UCSD-AML1 (cell line): ENCODE measurements around the gene FSIP1.

ENCODE experiments used
- DNase-seq: peaks from one replicate; lab custom pipeline; 2025; ENCODE audit not compliant: unreplicated experiment; lab: John Stamatoyannopoulos, UW

The FSIP1 gene

DNA sequence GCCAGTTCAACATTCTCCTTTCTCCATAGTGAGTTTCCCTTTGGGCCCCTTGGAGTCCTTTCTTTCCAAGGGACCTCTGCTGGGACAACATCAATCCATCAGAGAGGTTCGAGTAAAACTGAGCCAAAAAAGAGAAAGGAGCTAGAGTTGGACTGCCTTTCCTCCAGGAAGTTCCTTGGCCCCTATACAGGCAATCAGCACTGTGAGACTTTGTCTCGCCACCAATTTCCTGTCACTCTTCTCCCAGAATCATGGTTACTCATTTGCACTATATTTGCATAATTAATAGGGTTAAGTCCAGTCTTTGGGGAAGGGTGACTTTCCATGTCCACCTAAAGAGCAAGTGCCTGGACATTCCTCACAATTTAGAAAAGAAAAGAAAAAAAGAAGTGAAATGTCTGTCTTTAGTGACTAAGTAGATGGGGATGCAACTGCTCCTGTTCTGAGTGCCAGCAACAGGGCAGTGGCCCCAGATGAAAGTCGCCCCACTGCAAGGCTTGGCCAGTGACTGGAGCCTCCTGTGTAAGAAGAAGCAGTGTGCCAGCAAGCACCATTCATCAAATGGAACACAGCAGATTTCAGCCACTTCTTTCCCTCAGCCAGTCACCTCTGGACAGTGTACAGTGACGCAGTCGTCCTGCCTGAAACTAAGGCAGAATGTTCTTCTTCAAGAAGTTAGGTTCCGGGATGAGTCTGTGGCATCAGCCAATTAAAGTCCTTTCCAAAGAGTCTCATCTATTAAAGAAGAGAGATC, 91.6 kb downstream of the FSIP1 start:
- DNase-seq = no peak

GRCh38 chr15:39687965-39688364, 94.7 kb downstream of the FSIP1 start:
- DNase-seq = no peak

GRCh38 chr15:39685999-39686613, 96.5 kb downstream of the FSIP1 start:
- DNase-seq = no peak

DNA sequence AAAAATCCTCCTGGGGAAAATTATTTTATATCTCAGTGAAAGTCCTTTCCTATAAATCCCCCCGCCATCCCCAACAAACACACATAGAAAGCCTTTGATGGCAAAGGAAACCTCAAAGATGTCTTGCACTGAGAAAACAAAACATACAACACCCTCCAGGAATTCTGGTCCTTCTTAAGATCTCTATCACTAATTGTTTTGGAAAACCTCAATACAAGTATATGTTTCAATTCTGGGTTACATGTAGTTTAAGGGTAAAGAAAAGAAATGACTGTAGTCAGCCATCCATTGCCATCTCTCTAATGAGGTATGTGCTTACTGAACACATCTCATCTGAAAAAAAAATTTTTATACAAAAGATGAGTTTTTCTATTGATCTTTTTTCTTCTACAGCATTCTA, 97.3 kb downstream of the FSIP1 start:
- DNase-seq = no peak

- no peak for DNase-seq
Observed at GRCh38 chr15:39684233-39684632, 98.4 kb downstream of the FSIP1 start.

DNA sequence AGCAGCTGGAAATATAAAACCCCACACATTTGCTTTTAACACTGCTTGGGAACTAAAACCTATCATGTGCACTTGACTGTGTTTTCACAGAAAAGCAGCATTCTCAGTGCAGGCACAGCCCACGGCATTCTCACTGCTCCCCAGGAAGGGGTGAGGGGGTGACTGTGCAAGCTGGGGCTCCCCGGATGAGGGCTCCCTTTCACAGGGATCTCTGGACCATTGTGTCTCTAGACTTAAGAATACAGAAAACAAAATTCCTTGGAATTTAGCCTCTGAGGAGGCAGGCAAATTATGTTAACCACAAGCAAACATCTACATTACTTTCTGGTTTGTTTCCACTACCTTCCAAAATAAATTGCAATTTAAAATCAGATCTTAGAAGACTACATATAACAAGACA, 100.3 kb downstream of the FSIP1 start:
- DNase-seq = no peak

DNA sequence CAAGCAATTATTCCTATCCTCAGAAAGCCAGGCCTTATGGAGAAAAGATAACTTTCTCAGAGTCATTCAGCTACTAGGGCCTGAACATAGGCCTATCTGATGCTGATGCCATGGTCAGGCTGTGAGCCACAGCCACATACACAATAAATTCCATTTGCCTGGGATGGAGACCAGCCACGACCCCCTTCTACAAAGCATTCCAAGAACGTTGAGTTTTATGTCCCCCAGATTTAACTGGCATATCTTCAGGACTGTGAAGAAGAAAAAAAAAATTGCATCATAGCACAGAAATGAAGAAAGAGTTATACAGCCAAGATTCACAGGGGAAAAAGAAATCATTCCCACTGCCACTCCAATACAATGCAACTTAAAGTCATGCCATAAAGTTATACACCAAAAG, 101.8 kb downstream of the FSIP1 start:
- no peak for DNase-seq

- DNase-seq = no peak
Observed at GRCh38 chr15:39672666-39673065, 110.0 kb downstream of the FSIP1 start.

DNA sequence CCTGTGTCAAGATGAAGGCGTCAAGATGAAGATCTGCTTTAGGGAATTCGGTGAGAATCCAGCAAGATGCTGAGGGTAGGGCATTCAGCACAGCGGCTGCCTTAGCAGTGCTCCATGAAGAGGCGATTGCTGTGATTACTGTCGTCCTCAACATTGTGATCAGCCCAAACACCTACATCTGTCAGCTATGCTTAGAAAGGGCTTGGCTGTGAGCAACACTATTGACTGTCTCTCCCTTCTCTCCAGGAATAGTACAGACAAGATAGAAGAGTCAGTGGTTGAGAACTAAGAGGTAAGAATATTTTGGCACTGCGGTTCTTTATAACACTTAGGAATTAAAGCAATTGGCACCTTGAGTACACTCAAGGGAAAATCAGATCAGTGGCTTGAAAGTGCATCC, 110.5 kb downstream of the FSIP1 start:
- no peak for DNase-seq

- no peak for DNase-seq
Observed at GRCh38 chr15:39670687-39671086, 112.0 kb downstream of the FSIP1 start.

DNA sequence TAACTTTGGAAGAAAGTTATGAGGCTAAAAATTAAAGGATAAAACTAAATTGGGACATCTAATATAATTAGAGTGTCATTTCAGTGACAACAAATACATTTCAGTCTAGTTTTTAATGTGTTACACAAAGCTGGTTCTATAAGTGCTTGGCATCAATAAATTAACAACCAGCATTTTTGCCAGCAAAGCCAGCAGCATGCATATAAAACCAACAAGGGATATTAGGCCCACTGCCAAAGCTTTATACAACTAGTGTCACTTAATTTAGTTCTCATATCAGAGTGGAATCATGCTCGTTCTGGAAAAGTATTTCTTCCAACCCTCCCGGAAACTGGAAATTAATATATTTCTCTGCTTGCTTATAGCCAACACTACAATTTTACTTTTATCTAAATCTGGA, 113.0 kb downstream of the FSIP1 start:
- DNase-seq = no peak

DNA sequence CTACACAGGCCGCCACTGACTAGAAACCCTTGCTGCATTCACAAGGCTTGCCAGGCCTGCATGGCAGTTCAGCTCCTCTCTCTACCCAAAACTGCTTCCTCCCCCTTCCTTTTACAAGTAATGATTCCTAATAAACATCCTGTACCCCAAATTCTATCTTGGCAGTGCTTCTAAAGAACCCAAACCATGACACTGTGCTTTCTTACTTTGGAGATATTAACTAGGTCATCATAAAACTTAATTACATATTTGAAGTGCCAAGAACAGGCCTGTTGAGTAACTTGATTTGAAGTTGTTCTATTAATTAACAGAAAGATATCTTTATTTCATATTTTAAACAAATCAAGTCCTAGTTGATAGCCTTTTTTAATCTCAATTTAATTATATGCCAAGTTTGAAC, 113.4 kb downstream of the FSIP1 start:
- DNase-seq = no peak

- no peak for DNase-seq
Observed at GRCh38 chr15:39668457-39668856, 114.2 kb downstream of the FSIP1 start.

- no peak for DNase-seq
Observed at GRCh38 chr15:39667382-39668127, 115.1 kb downstream of the FSIP1 start.

GRCh38 chr15:39666677-39667076, 116.0 kb downstream of the FSIP1 start:
- no peak for DNase-seq

GRCh38 chr15:39665629-39666250, 116.9 kb downstream of the FSIP1 start:
- DNase-seq = no peak

DNA sequence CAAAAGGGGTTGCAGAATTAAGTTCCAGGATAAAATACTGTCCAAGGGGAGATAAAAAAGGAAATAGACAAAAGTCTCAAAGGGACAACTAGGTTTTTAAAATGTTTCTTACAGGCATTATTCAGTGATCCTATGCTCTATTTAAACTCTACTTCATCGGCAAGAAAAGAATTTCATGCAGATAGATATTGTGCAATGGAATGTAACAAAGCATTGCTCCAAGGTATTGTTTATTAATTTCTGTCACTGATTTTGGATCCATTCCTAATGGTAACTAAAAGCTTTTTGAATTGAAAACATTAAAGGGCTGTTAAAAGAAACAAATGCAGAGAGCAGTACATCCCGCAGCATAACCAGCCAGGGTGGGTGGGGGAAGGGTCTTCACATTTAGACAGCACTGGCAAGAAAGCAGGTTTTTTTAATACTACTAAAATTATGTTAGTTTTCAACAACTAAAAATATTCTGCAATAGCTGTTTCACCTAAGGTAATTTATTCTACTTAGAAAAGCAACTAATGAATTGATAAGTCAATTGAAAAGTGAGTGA, 118.9 kb downstream of the FSIP1 start:
- DNase-seq = no peak

DNA sequence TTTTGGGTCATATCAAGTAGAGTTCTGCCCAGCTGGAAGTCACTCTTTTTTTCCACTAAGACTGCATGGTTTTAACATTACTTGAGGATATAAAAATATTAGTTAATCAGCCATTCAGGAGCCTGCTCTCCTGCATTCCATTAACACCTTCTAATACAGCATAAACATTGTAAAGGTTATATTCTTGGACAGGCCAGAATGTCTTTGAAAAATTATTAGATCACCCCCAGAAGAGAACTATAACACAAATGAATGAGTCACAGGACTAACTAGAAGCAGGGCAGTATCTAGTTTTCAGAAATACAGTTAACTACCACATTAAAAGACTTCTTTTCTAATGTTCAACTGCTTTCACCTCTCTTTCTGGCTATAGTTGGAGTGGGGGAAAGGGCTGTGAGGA, 120.9 kb downstream of the FSIP1 start:
- no peak for DNase-seq

- no peak for DNase-seq
Observed at GRCh38 chr15:39658740-39659139, 123.9 kb downstream of the FSIP1 start.

DNA sequence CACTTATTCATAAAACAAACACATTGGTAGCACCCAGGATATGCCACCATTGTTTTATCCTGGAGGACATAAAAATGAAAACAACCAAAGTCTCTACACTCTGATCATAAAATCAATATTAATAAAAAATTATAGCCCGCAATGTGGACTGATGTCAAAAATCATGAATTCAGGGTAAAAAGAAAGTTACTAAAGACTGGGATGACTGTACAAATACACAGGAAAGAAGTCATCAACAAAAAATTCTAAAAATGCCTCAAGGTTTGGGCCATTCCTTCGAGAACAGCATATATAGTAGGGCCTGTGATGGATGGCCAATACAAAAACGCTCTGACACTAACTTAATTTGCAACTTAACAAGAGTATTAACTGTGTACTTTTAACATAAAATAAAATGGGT, 125.0 kb downstream of the FSIP1 start:
- no peak for DNase-seq

DNA sequence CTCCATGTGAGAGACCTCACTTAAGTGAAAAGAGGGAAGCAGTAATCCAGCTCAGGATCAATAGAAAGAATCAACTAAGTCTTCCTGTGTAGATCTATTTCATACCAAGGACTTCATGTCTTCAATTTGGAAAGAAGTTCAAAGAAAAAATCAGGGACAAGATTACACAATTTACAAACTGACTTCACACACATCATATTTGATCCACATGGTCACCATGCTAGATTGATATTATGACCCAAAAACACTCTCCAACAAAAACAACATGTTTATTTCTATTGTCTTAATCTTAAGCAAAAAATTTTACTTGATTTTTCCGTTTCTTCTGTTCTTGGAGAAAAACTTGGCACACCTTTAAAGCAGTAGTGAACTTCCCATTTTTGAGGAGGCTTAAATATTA, 125.5 kb downstream of the FSIP1 start:
- DNase-seq = no peak
